H1 (cell line): ENCODE data around the gene CDKN1A. TPM values are rescaled to one million over a fixed set of nuclear protein-coding genes. Genes with fewer than 3 reads are reported as not detected.

Source experiments
- CTCF ChIA-PET: fragments of 300-600 bp; sonication (Branson Sonifier 250); formaldehyde crosslinking; loops from one replicate; lab custom pipeline; 2021; ENCODE audit not compliant: partially characterized antibody; lab: Charles Lee
- POLR2A ChIA-PET: fragments of 300-600 bp; sonication (Branson Sonifier 250); formaldehyde crosslinking; loops from one replicate; lab custom pipeline; 2021; ENCODE audit warnings: inconsistent platforms; ENCODE audit not compliant: partially characterized antibody; lab: Charles Lee
- DNase-seq, 2 experiments: peaks; one replicate each; pipeline versions ENCODE4 v3.0.0 to v3.0.0-alpha.2; 2010 to 2022; ENCODE audit warnings: low spot score in 2 of 2, low read depth in 1 of 2, mixed read lengths in 1 of 2
- FAIRE-seq: peaks from 2 replicates; lab custom pipeline; 2011; peaks lifted over from hg19 to GRCh38; lab: Jason Lieb, UNC
- H2AFZ ChIP-seq: 2 replicates; pipeline ENCODE4 v1.8.1; 2012; ENCODE audit warnings: low read length, inconsistent platforms
- H2AK5ac ChIP-seq: 2 replicates; pipeline ENCODE4 v1.6.1; 2013; ENCODE audit warnings: low read depth, low read length
- H2BK120ac ChIP-seq: replicated peaks from 2 replicates; pipeline ENCODE3; 2013; ENCODE audit warnings: low read depth, low read length, inconsistent platforms
- H2BK12ac ChIP-seq: 2 replicates; pipeline ENCODE4 v1.6.1; 2013; ENCODE audit warnings: low read depth, low read length
- H2BK15ac ChIP-seq: 2 replicates; pipeline ENCODE4 v1.6.1; 2013; ENCODE audit warnings: low read length
- H2BK20ac ChIP-seq: 2 replicates; pipeline ENCODE4 v1.6.1; 2013; ENCODE audit warnings: low read length
- H2BK5ac ChIP-seq: 2 replicates; pipeline ENCODE4 v1.6.1; 2013; ENCODE audit warnings: low read depth, low read length
- H3K14ac ChIP-seq: 2 replicates; pipeline ENCODE4 v1.6.1; 2013; ENCODE audit warnings: inconsistent platforms; ENCODE audit not compliant: insufficient read length
- H3K18ac ChIP-seq: 2 replicates; pipeline ENCODE4 v1.6.1; 2013; ENCODE audit warnings: low read length; ENCODE audit errors: extremely low read depth
- H3K23ac ChIP-seq: 2 replicates; pipeline ENCODE4 v1.6.1; 2013; ENCODE audit warnings: inconsistent platforms; ENCODE audit not compliant: insufficient read length
- H3K23me2 ChIP-seq: 2 replicates; pipeline ENCODE4 v1.6.1; 2013; ENCODE audit warnings: low read depth, low read length
- H3K27ac ChIP-seq: 2 replicates; pipeline ENCODE4 v1.6.1; 2011; ENCODE audit warnings: low read depth, low read length, inconsistent platforms
- H3K27me3 ChIP-seq, 4 experiments: replicated peaks in 1 of 4; 1 replicate in 1 of 4; 2 replicates in 3 of 4; pipeline versions ENCODE4 v1.6.1 to v1.8.1; 2011 to 2013; ENCODE audit warnings: low read length in 3 of 4, mild to moderate bottlenecking in 3 of 4, inconsistent platforms in 2 of 4, mixed read lengths in 2 of 4, moderate library complexity in 1 of 4; ENCODE audit not compliant: control insufficient read depth in 3 of 4, insufficient read depth in 3 of 4; ENCODE audit errors: extremely low read depth in 1 of 4
- H3K36me3 ChIP-seq, 4 experiments: 2 replicates each; pipeline versions ENCODE4 v1.6.1 to v1.8.1; 2011 to 2013; ENCODE audit warnings: mild to moderate bottlenecking in 4 of 4, low read length in 3 of 4, moderate library complexity in 2 of 4, control low read depth in 1 of 4, inconsistent platforms in 1 of 4; ENCODE audit not compliant: insufficient read depth in 4 of 4, control insufficient read depth in 2 of 4
- H3K4ac ChIP-seq: replicated peaks from 2 replicates; pipeline ENCODE3; 2013; ENCODE audit warnings: low read length, low read depth, mixed read lengths, inconsistent platforms; ENCODE audit not compliant: insufficient read length
- H3K4me1 ChIP-seq, 4 experiments: replicated peaks in 1 of 4; 1 replicate in 1 of 4; 2 replicates in 3 of 4; pipeline versions ENCODE4 v1.6.1 to v1.8.1; 2011 to 2013; ENCODE audit warnings: low read length in 3 of 4, inconsistent platforms in 2 of 4, mixed read lengths in 1 of 4; ENCODE audit not compliant: insufficient read depth in 4 of 4, control insufficient read depth in 3 of 4
- H3K4me2 ChIP-seq, 2 experiments: 2 replicates each; pipeline versions ENCODE4 v1.6.1 to v1.8.1; 2011 to 2013; ENCODE audit warnings: low read depth in 2 of 2, low read length in 2 of 2, control low read depth in 1 of 2, inconsistent platforms in 1 of 2, mild to moderate bottlenecking in 1 of 2; ENCODE audit not compliant: insufficient read depth in 1 of 2
- H3K4me3 ChIP-seq, 4 experiments: fragments of 200-600, 300-600 bp in 1 of 4; sonication (generic), shearing (Covaris generic), sonication (Bioruptor Twin) in 1 of 4; 2 replicates each; pipeline versions ENCODE4 v1.5.1 to v1.8.1; 2011 to 2016; ENCODE audit warnings: low read length in 4 of 4, low read depth in 3 of 4, control low read depth in 2 of 4, inconsistent platforms in 2 of 4, mild to moderate bottlenecking in 2 of 4, mixed read lengths in 1 of 4, moderate library complexity in 1 of 4; ENCODE audit not compliant: insufficient read depth in 2 of 4; ENCODE audit errors: extremely low read depth in 1 of 4
- H3K56ac ChIP-seq: replicated peaks from 2 replicates; pipeline ENCODE3; 2013; ENCODE audit warnings: low read depth, mild to moderate bottlenecking, mixed read lengths, low read length, inconsistent platforms; ENCODE audit not compliant: insufficient read length
- H3K79me1 ChIP-seq: 2 replicates; pipeline ENCODE4 v1.6.1; 2013; ENCODE audit warnings: low read depth, low read length, control low read depth
- H3K79me2 ChIP-seq, 2 experiments: 2 replicates each; pipeline versions ENCODE4 v1.6.1 to v1.8.1; 2012 to 2013; ENCODE audit warnings: low read length in 2 of 2, mild to moderate bottlenecking in 2 of 2, inconsistent platforms in 1 of 2; ENCODE audit not compliant: insufficient read depth in 2 of 2, control insufficient read depth in 1 of 2
- H3K9ac ChIP-seq, 4 experiments: replicated peaks in 1 of 4; 1 replicate in 1 of 4; 2 replicates in 3 of 4; pipeline versions ENCODE4 v1.6.1 to v1.8.1; 2011 to 2013; ENCODE audit warnings: low read depth in 3 of 4, low read length in 3 of 4, control low read depth in 2 of 4, mild to moderate bottlenecking in 2 of 4, moderate library complexity in 2 of 4, inconsistent platforms in 1 of 4; ENCODE audit errors: extremely low read depth in 1 of 4
- H3K9me3 ChIP-seq, 2 experiments: 2 replicates each; pipeline versions ENCODE4 v1.6.1 to v1.8.1; 2012 to 2013; ENCODE audit warnings: mild to moderate bottlenecking in 2 of 2, moderate library complexity in 2 of 2, control low read depth in 1 of 2, inconsistent platforms in 1 of 2, low read depth in 1 of 2, low read length in 1 of 2, mixed read lengths in 1 of 2; ENCODE audit not compliant: insufficient read depth in 2 of 2
- H4K20me1 ChIP-seq, 2 experiments: replicated peaks in 1 of 2; 2 replicates each; pipeline versions ENCODE3 to v1.8.1; 2011 to 2013; ENCODE audit warnings: inconsistent platforms in 2 of 2, low read length in 2 of 2, mild to moderate bottlenecking in 1 of 2; ENCODE audit not compliant: insufficient read depth in 2 of 2, control insufficient read depth in 1 of 2
- H4K5ac ChIP-seq: 2 replicates; pipeline ENCODE4 v1.6.1; 2013; ENCODE audit warnings: low read length, low read depth, mixed read lengths, inconsistent platforms; ENCODE audit not compliant: insufficient read length
- H4K8ac ChIP-seq: 2 replicates; pipeline ENCODE4 v1.8.0; 2013; ENCODE audit warnings: mild to moderate bottlenecking, moderate library complexity, low read length, inconsistent platforms; ENCODE audit not compliant: insufficient read depth; ENCODE audit errors: extremely low read depth
- H4K91ac ChIP-seq: replicated peaks from 2 replicates; pipeline ENCODE3; 2013; ENCODE audit warnings: low read length, mixed read lengths, inconsistent platforms; ENCODE audit not compliant: insufficient read length
- SIX5 ChIP-seq: IDR thresholded peaks from 2 replicates; pipeline ENCODE4 v1.6.1; 2011; ENCODE audit warnings: mild to moderate bottlenecking, low read depth, low read length
- SRF ChIP-seq: IDR thresholded peaks from 2 replicates; pipeline ENCODE4 v1.6.1; 2011; ENCODE audit warnings: mild to moderate bottlenecking, low read depth, low read length, moderate library complexity
- WGBS, 2 experiments: shearing (Covaris generic) in 1 of 2; methylation state at CpG; one replicate each; pipeline versions ENCODE4 v1.1.6 to v1.1.7; 2013 to 2015; ENCODE audit warnings: low lambda C conversion rate in 2 of 2, mixed read lengths in 2 of 2, inconsistent platforms in 1 of 2, low coverage in 1 of 2, missing lambda C conversion rate in 1 of 2; ENCODE audit not compliant: insufficient replicate concordance in 2 of 2, insufficient coverage in 1 of 2, insufficient read length in 1 of 2; ENCODE audit errors: extremely low coverage in 1 of 2, missing lambda C conversion rate in 1 of 2; 5-methylcytosine and 5-hydroxymethylcytosine counted together
- polyA plus RNA-seq, 7 experiments: library from polyadenylated mRNA; depleted of rRNA in 3 of 7; stranded (reverse) in 5 of 7; unstranded in 2 of 7; fragments of >200 nt in 5 of 7; fragments of 200-250 nt in 2 of 7; gene quantifications; 1 replicate in 5 of 7; 2 replicates in 1 of 7; 4 replicates in 1 of 7; pipeline versions ENCODE4 v1.2.1 to v1.2.3, GENCODE V29; 2011 to 2013; ENCODE audit warnings: missing spikeins in 2 of 7, mixed read lengths in 2 of 7
- total RNA-seq: library from RNA; stranded (reverse); fragmentation: NEBNext Ultra II Directional; extraction: Animal tissue kit (Norgen Biotek cat#: 25700); gene quantifications from 2 replicates; pipeline ENCODE4 v1.2.1, GENCODE V29; 2021

Gene CDKN1A
- total and polyA plus RNA-seq, 2 of the 8 experiments (the other 6 are each of a cell fraction or from before 2014, with no cell fraction given): 15.2 to 36.0 TPM

- 89% methylated on average over 6 of the region's 6 CpGs; no CpG with 5 or more reads in 1 of the 2 experiments for WGBS, 2 experiments
- no peak overlapping the region for H2BK15ac ChIP-seq
Measured at GRCh38 chr6:36683145-36683655, 4.7 kb downstream of the CDKN1A start.

More at GRCh38 chr6:36683145-36683655, 4.7 kb downstream of the CDKN1A start:
- H4K5ac ChIP-seq: no peak overlapping the region
- H3K23me2 ChIP-seq: peaks cover 16% of the 10 kb centered on the region; the same call in 1 of the 2 replicates
- FAIRE-seq: no peak
- POLR2A ChIA-PET: interaction anchor here (0.6 to 1.3 kb wide), 3 partner anchors 9 to 49 kb away, joined by 3 to 4 read pairs (median 4); no protein-coding TSS in a partner anchor
- H3K36me3 ChIP-seq: peaks cover 4 to 30% (median 19%) of the 10 kb centered on the region in 4 experiments; a peak in 7 of 8 replicates
- H3K4me3 ChIP-seq: no peak overlapping the region
- H3K79me1 ChIP-seq: 0 out of 2 replicates have a peak, but pooled peaks cover 3% of the 10 kb centered on the region
- no peak overlapping the region for H2BK5ac ChIP-seq
- H3K27me3 ChIP-seq: peaks cover 6 to 24% (median 19%) of the 10 kb centered on the region in 4 experiments
- no peak overlapping the region for H3K23ac ChIP-seq
- no peak overlapping the region for H2AK5ac ChIP-seq
- no peak for DNase-seq
- no peak overlapping the region for H3K56ac ChIP-seq
- no peak overlapping the region for H2AFZ ChIP-seq
- H3K9ac ChIP-seq: no peak overlapping the region
- H3K79me2 ChIP-seq: peaks cover 0 to 30% of the 10 kb centered on the region in 2 experiments; a peak in 2 of 4 replicates
- H3K27ac ChIP-seq: no peak overlapping the region
- no peak for TF ChIP-seq SRF
- TF ChIP-seq SIX5: no peak
- no peak overlapping the region for H2BK20ac ChIP-seq
- peaks cover 4 to 32% of the 10 kb centered on the region in 2 experiments for H4K20me1 ChIP-seq
- CTCF ChIA-PET: interaction anchor here (0.6 to 8.8 kb wide), 14 partner anchors 10 to 145 kb away, joined by 3 to 67 read pairs (median 4); no protein-coding TSS in a partner anchor
- H4K8ac ChIP-seq: no peak overlapping the region
- no peak overlapping the region for H3K14ac ChIP-seq
- no peak overlapping the region for H4K91ac ChIP-seq
- H2BK12ac ChIP-seq: no peak overlapping the region
- no peak overlapping the region for H3K4ac ChIP-seq
- H3K9me3 ChIP-seq: no peaks in the 10 kb centered on the region
- H3K18ac ChIP-seq: no peak overlapping the region
- H3K4me2 ChIP-seq: no peak overlapping the region
- H3K4me1 ChIP-seq: peaks cover 0 to 15% (median 6%) of the 10 kb centered on the region in 4 experiments; a peak in 5 of 7 replicates
- H2BK120ac ChIP-seq: no peak overlapping the region
